Panc1 (cell line): Measurements from ENCODE around the gene DDA1. TPM values are rescaled to one million over a fixed set of nuclear protein-coding genes. Genes with fewer than 3 reads are reported as not detected.

Source experiments
- ATAC-seq: fragments of 200-7000 bp; cut with Tn5 transposase; 2 replicates; pipeline ENCODE4 v1.9.1; 2020; ENCODE audit warnings: mild to moderate bottlenecking, moderate library complexity
- BruUV-seq: library from RNA; stranded (reverse); fragments of 400-500 nt; replicated peaks from 2 replicates; lab custom pipeline; 2021; lab: Mats Ljungman, UMichigan
- CTCF ChIA-PET: fragments of 300-600 bp; sonication (Branson Sonifier 250); formaldehyde crosslinking; loops from one replicate; lab custom pipeline; 2022; ENCODE audit warnings: antibody characterized with exemption; lab: Charles Lee
- POLR2A ChIA-PET: fragments of 300-600 bp; sonication (Branson Sonifier 250); formaldehyde crosslinking; loops from one replicate; lab custom pipeline; 2022; ENCODE audit warnings: antibody characterized with exemption; lab: Charles Lee
- DNase-seq: peaks from one replicate; pipeline ENCODE4 v3.0.0-alpha.2; 2010; ENCODE audit warnings: low read depth, low spot score
- H3K27ac ChIP-seq: 2 replicates; pipeline ENCODE4 v1.5.1; 2011; ENCODE audit warnings: mild to moderate bottlenecking, low read length, inconsistent platforms
- H3K27me3 ChIP-seq: fragments of 200-500 bp; sonication (Bioruptor generic); 2 replicates; pipeline ENCODE4 v1.6.0; 2014; ENCODE audit warnings: low read length, inconsistent platforms; ENCODE audit not compliant: control insufficient read depth, insufficient read depth
- H3K36me3 ChIP-seq: fragments of 200-500 bp; sonication (Bioruptor generic); 2 replicates; pipeline ENCODE4 v1.5.1; 2014; ENCODE audit warnings: inconsistent platforms, mild to moderate bottlenecking, low read length, moderate library complexity; ENCODE audit not compliant: control insufficient read depth, insufficient read depth
- H3K4me1 ChIP-seq: 2 replicates; pipeline ENCODE4 v1.5.1; 2011; ENCODE audit warnings: inconsistent platforms, mild to moderate bottlenecking, low read length, moderate library complexity; ENCODE audit not compliant: control insufficient read depth, insufficient read depth
- H3K4me3 ChIP-seq, 2 experiments: 2 replicates each; pipeline ENCODE4 v1.5.1; 2011 to 2012; ENCODE audit warnings: low read depth in 2 of 2, low read length in 2 of 2, mild to moderate bottlenecking in 2 of 2, inconsistent platforms in 1 of 2, moderate library complexity in 1 of 2
- H3K9me3 ChIP-seq: fragments of 200-500 bp; sonication (Bioruptor generic); 2 replicates; pipeline ENCODE4 v1.5.1; 2014; ENCODE audit warnings: low read depth, mild to moderate bottlenecking, inconsistent platforms, low read length, moderate library complexity; ENCODE audit not compliant: control insufficient read depth, insufficient read depth
- CTCF ChIP-seq: fragments of 450-650 bp; IDR thresholded peaks from 2 replicates; pipeline ENCODE4 v1.5.1; 2017; ENCODE audit warnings: mild to moderate bottlenecking
- POLR2AphosphoS5 ChIP-seq: IDR thresholded peaks from 2 replicates; pipeline ENCODE4 v1.6.1; 2012; ENCODE audit warnings: mild to moderate bottlenecking, low read depth, low read length, moderate library complexity
- REST ChIP-seq, 2 experiments: IDR thresholded peaks; 2 replicates each; pipeline ENCODE4 v1.6.1; 2011 to 2012; ENCODE audit warnings: low read depth in 2 of 2, control low read depth in 1 of 2, low read length in 1 of 2, mild to moderate bottlenecking in 1 of 2, moderate library complexity in 1 of 2; ENCODE audit not compliant: insufficient read depth in 1 of 2
- SIN3A ChIP-seq: IDR thresholded peaks from 2 replicates; pipeline ENCODE4 v1.6.1; 2012; ENCODE audit warnings: low read depth, mild to moderate bottlenecking, low read length, moderate library complexity, borderline replicate concordance; ENCODE audit not compliant: insufficient read depth
- TCF7L2 ChIP-seq: IDR thresholded peaks from 2 replicates; pipeline ENCODE4 v1.6.1; 2011; ENCODE audit warnings: mild to moderate bottlenecking, low read depth, low read length, inconsistent platforms
- in situ Hi-C: cut with HindIII; loops from 2 replicates; pipeline ENCODE4 v1.10.0; 2016; ENCODE audit warnings: low sequenced_read_pairs, low pct_unique_long_range_greater_than_20kb
- intact Hi-C: fragments of 100-400 bp; cut with micrococcal nuclease; formaldehyde crosslinking; loops from one replicate; pipeline ENCODE4 v1.10.0; 2022; ENCODE audit not compliant: unreplicated experiment
- total RNA-seq: library from RNA; stranded (reverse); gene quantifications from one replicate; pipeline ENCODE4 v1.2.1, GENCODE V29; 2021; ENCODE audit not compliant: unreplicated experiment

Gene DDA1
- total RNA-seq, 1 experiment from 2014 or later, result 56.0 TPM

- Histone ChIP-seq H3K9me3 (no peaks in the 10 kb centered on the region), H3K4me3 (no peak overlapping the region), H3K27ac (no peak overlapping the region), H3K27me3 (no peaks in the 10 kb centered on the region), H3K36me3 (peaks cover 1% of the 10 kb centered on the region; the same call in 1 of the 2 replicates), H3K4me1 (peaks cover 4% of the 10 kb centered on the region)
- ATAC-seq, result no peak
- BruUV-seq, result no TSS peak
- DNase-seq, result no peak
- TF ChIP-seq SIN3A, result no peak
- no peak for TF ChIP-seq TCF7L2
- TF ChIP-seq CTCF, result no peak
- TF ChIP-seq POLR2AphosphoS5, result no peak
- no peak for TF ChIP-seq REST (IDR thresholded peaks at IDR 0.05; ENCODE audit: insufficient read depth in 1 of 2, low read depth in 2 of 2, low read length in 1 of 2)
- in situ Hi-C loops (no loop called here), intact Hi-C loops (no loop called here)
- CTCF ChIA-PET, result no interaction called here
- POLR2A ChIA-PET, result no interaction called here
Measured at GRCh38 chr19:17341845-17342244, 32.5 kb downstream of the DDA1 start.

- peak; percentile 91 for TF ChIP-seq CTCF
- no peak for TF ChIP-seq TCF7L2
- Histone ChIP-seq H3K4me1 (no peaks in the 10 kb centered on the region), H3K4me3 (no peak overlapping the region), H3K9me3 (no peaks in the 10 kb centered on the region), H3K27me3 (no peaks in the 10 kb centered on the region), H3K27ac (no peak overlapping the region), H3K36me3 (no peaks in the 10 kb centered on the region)
- ATAC-seq, result peak; percentile 93
- intact Hi-C loops, result no loop called here
- in situ Hi-C loops, result no loop called here
- ChIA-PET CTCF (interaction anchor here (0.6 kb wide), 1 partner anchor 32 kb away, joined by 4 read pairs; no protein-coding TSS in a partner anchor), POLR2A (no interaction called here)
- no peak for DNase-seq
- no TSS peak for BruUV-seq
Measured at GRCh38 chr19:17346109-17346671, 36.8 kb downstream of the DDA1 start.
